SK-N-SH (cell line): Measurements from ENCODE around the gene ATN1. TPM values are rescaled to one million over a fixed set of nuclear protein-coding genes. Genes with fewer than 3 reads are reported as not detected.

ENCODE experiments used
- CTCF ChIA-PET: fragments of 300-600, 350-600 bp; formaldehyde crosslinking; extraction: SDS; loops from one replicate; lab custom pipeline; 2021; lab: Yijun Ruan, JAX
- POLR2A ChIA-PET: fragments of 350-600 bp; sonication (Branson Sonifier 250); formaldehyde crosslinking; extraction: SDS; loops from one replicate; lab custom pipeline; 2020; ENCODE audit warnings: antibody characterized with exemption, inconsistent platforms; lab: Yijun Ruan, JAX
- DNase-seq: peaks from one replicate; pipeline ENCODE4 v3.0.0; 2012
- H2AFZ ChIP-seq: fragments of 200-600 bp; sonication (generic); 2 replicates; pipeline ENCODE4 v1.8.1; 2016; ENCODE audit warnings: antibody characterized with exemption, mild to moderate bottlenecking, low read depth
- H3F3A ChIP-seq: fragments of 200-600 bp; sonication (generic); replicated peaks from 2 replicates; pipeline ENCODE3; 2016; ENCODE audit warnings: antibody characterized with exemption, mild to moderate bottlenecking; ENCODE audit not compliant: insufficient read depth
- H3K27ac ChIP-seq, 2 experiments: fragments of 200-500 bp in 1 of 2; fragments of 200-600 bp in 1 of 2; sonication (Bioruptor generic) in 1 of 2; sonication (generic), shearing (Covaris generic) in 1 of 2; 2 replicates each; pipeline versions ENCODE4 v1.5.1 to v1.6.1; 2014 to 2016; ENCODE audit warnings: low read depth in 2 of 2, inconsistent platforms in 1 of 2, low read length in 1 of 2, mild to moderate bottlenecking in 1 of 2, mixed read lengths in 1 of 2
- H3K27me3 ChIP-seq: fragments of 200-600 bp; sonication (generic), shearing (Covaris generic); 2 replicates; pipeline ENCODE4 v1.6.1; 2016; ENCODE audit warnings: mixed run types; ENCODE audit not compliant: insufficient read depth
- H3K36me3 ChIP-seq, 2 experiments: fragments of 200-500 bp in 1 of 2; fragments of 200-600 bp in 1 of 2; sonication (Bioruptor generic) in 1 of 2; sonication (generic) in 1 of 2; replicated peaks in 1 of 2; 2 replicates each; pipeline versions ENCODE3 to v1.5.1; 2014 to 2016; ENCODE audit warnings: low read length in 1 of 2, mild to moderate bottlenecking in 1 of 2; ENCODE audit not compliant: insufficient read depth in 2 of 2, control insufficient read depth in 1 of 2
- H3K4me1 ChIP-seq, 2 experiments: fragments of 200-500 bp in 1 of 2; fragments of 200-600 bp in 1 of 2; sonication (Bioruptor generic) in 1 of 2; sonication (generic), shearing (Covaris generic) in 1 of 2; 2 replicates each; pipeline versions ENCODE4 v1.5.1 to v1.6.1; 2014 to 2016; ENCODE audit warnings: low read depth in 1 of 2, low read length in 1 of 2, mixed run types in 1 of 2; ENCODE audit not compliant: insufficient read depth in 2 of 2, control insufficient read depth in 1 of 2
- H3K4me2 ChIP-seq: fragments of 200-600 bp; sonication (generic), shearing (Covaris generic); 2 replicates; pipeline ENCODE4 v1.6.1; 2017; ENCODE audit warnings: mixed run types
- H3K4me3 ChIP-seq, 2 experiments: fragments of 200-500 bp in 1 of 2; fragments of 200-600 bp in 1 of 2; sonication (Bioruptor generic) in 1 of 2; sonication (generic), shearing (Covaris generic) in 1 of 2; 2 replicates each; pipeline versions ENCODE4 v1.5.1 to v1.8.1; 2014 to 2016; ENCODE audit warnings: low read depth in 2 of 2, inconsistent platforms in 1 of 2, low read length in 1 of 2, mild to moderate bottlenecking in 1 of 2, mixed read lengths in 1 of 2, moderate library complexity in 1 of 2
- H3K79me2 ChIP-seq: fragments of 200-600 bp; sonication (generic); 2 replicates; pipeline ENCODE4 v1.8.1; 2017; ENCODE audit warnings: mild to moderate bottlenecking; ENCODE audit not compliant: insufficient read depth
- H3K9ac ChIP-seq: fragments of 200-600 bp; sonication (generic); 2 replicates; pipeline ENCODE4 v1.6.1; 2017; ENCODE audit warnings: mixed run types
- H3K9me2 ChIP-seq: fragments of 200-600 bp; sonication (generic); 2 replicates; pipeline ENCODE4 v1.6.1; 2017; ENCODE audit warnings: mixed run types
- H3K9me3 ChIP-seq: fragments of 200-600 bp; sonication (generic); 2 replicates; pipeline ENCODE4 v1.6.1; 2017; ENCODE audit warnings: mixed run types, mild to moderate bottlenecking, moderate library complexity
- H4K20me1 ChIP-seq: fragments of 200-600 bp; sonication (generic); 2 replicates; pipeline ENCODE4 v1.6.1; 2017; ENCODE audit warnings: mild to moderate bottlenecking, mixed run types; ENCODE audit not compliant: insufficient read depth
- CTCF ChIP-seq: fragments of 200-600 bp; sonication (generic); IDR thresholded peaks from 2 replicates; pipeline ENCODE4 v1.6.1; 2017; ENCODE audit warnings: antibody characterized with exemption, mild to moderate bottlenecking, moderate library complexity
- EP300 ChIP-seq, 2 experiments: IDR thresholded peaks; 2 replicates each; pipeline versions ENCODE4 v1.4.0 to v1.6.1; 2012; ENCODE audit warnings: borderline replicate concordance in 1 of 2, low read depth in 1 of 2, low read length in 1 of 2
- FOSL2 ChIP-seq: IDR thresholded peaks from 2 replicates; pipeline ENCODE4 v1.4.0; 2012; ENCODE audit warnings: low read depth, mild to moderate bottlenecking, moderate library complexity, borderline replicate concordance
- GABPA ChIP-seq: IDR thresholded peaks from 2 replicates; pipeline ENCODE4 v1.4.0; 2012; ENCODE audit warnings: low read depth, mild to moderate bottlenecking
- MEF2A ChIP-seq: IDR thresholded peaks from 2 replicates; pipeline ENCODE4 v1.4.0; 2012; ENCODE audit warnings: low read depth, borderline replicate concordance
- MXI1 ChIP-seq: IDR thresholded peaks from 2 replicates; pipeline ENCODE4 v1.6.1; 2012; ENCODE audit warnings: mild to moderate bottlenecking, low read depth, low read length, improper control_type of control experiment
- NFIC ChIP-seq: IDR thresholded peaks from 2 replicates; pipeline ENCODE4 v1.4.0; 2012; ENCODE audit warnings: borderline replicate concordance
- NRF1 ChIP-seq: IDR thresholded peaks from 2 replicates; pipeline ENCODE4 v1.6.1; 2012; ENCODE audit warnings: low read depth, mild to moderate bottlenecking, low read length
- POLR2AphosphoS5 ChIP-seq: IDR thresholded peaks from 2 replicates; pipeline ENCODE4 v1.6.1; 2012; ENCODE audit warnings: low read depth, low read length
- RCOR1 ChIP-seq: fragments of 150-350 bp; IDR thresholded peaks from 2 replicates; pipeline ENCODE4 v1.6.1; 2017; ENCODE audit warnings: antibody characterized with exemption, low read length
- RXRA ChIP-seq: IDR thresholded peaks from 2 replicates; pipeline ENCODE4 v1.4.0; 2012; ENCODE audit warnings: low read depth, mild to moderate bottlenecking, borderline replicate concordance
- SIN3A ChIP-seq: IDR thresholded peaks from 2 replicates; pipeline ENCODE4 v1.6.1; 2012; ENCODE audit warnings: low read depth, mild to moderate bottlenecking, low read length, moderate library complexity, borderline replicate concordance
- TAF1 ChIP-seq: IDR thresholded peaks from 2 replicates; pipeline ENCODE4 v1.6.1; 2012; ENCODE audit warnings: low read depth, mild to moderate bottlenecking, low read length, moderate library complexity, borderline replicate concordance
- TCF12 ChIP-seq: IDR thresholded peaks from 2 replicates; pipeline ENCODE4 v1.4.0; 2012
- TEAD4 ChIP-seq: IDR thresholded peaks from 2 replicates; pipeline ENCODE4 v1.4.0; 2012; ENCODE audit warnings: mild to moderate bottlenecking, borderline replicate concordance; ENCODE audit not compliant: insufficient read depth
- YY1 ChIP-seq: IDR thresholded peaks from 2 replicates; pipeline ENCODE4 v1.4.0; 2012; ENCODE audit warnings: low read depth, mild to moderate bottlenecking
- WGBS: methylation state at CpG from one replicate; pipeline ENCODE4 v1.1.6; 2017; ENCODE audit warnings: low lambda C conversion rate; 5-methylcytosine and 5-hydroxymethylcytosine counted together
- polyA plus RNA-seq, 3 experiments: library from polyadenylated mRNA; depleted of rRNA; stranded (reverse); fragments of >200 nt; gene quantifications; 2 replicates each; pipeline ENCODE4 v1.2.3, GENCODE V29; 2012
- TF ChIP-seq, protein P1 (sequence below): fragments of 150-350 bp; IDR thresholded peaks from 2 replicates; pipeline ENCODE4 v1.6.1; 2017; ENCODE audit warnings: antibody characterized with exemption, low read length, low read depth, borderline replicate concordance

ATN1 gene
- polyA plus RNA-seq, 1 of the 3 experiments (the other 2 are of a cell fraction): 29.3 TPM

GRCh38 chr12:6947615-6948014 is 19.9 kb downstream of the ATN1 start:
- no peaks in the 10 kb centered on the region for H3K9me2 ChIP-seq
- peaks cover 6 to 13% of the 10 kb centered on the region in 2 experiments; a peak in 3 of 4 replicates for H3K4me1 ChIP-seq
- H3K36me3 ChIP-seq: peaks cover 3 to 5% of the 10 kb centered on the region in 2 experiments
- TF ChIP-seq CTCF (no peak), POLR2AphosphoS5 (no peak), YY1 (no peak), SIN3A (no peak), TEAD4 (no peak), TAF1 (no peak), RCOR1 (no peak), TCF12 (no peak), RXRA (no peak), NFIC (no peak), FOSL2 (no peak), EP300 (IDR thresholded peaks at IDR 0.05; ENCODE audit: borderline replicate concordance in 1 of 2, low read depth in 1 of 2, low read length in 1 of 2) (no peak), MEF2A (no peak), NRF1 (no peak), GABPA (no peak), MXI1 (no peak)
- TF ChIP-seq, protein P1, sequence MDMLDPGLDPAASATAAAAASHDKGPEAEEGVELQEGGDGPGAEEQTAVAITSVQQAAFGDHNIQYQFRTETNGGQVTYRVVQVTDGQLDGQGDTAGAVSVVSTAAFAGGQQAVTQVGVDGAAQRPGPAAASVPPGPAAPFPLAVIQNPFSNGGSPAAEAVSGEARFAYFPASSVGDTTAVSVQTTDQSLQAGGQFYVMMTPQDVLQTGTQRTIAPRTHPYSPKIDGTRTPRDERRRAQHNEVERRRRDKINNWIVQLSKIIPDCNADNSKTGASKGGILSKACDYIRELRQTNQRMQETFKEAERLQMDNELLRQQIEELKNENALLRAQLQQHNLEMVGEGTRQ: no peak
- WGBS: 95% methylated on average over 8 of the region's 8 CpGs
- H3K4me3 ChIP-seq: no peak overlapping the region
- no peak overlapping the region for H3K27ac ChIP-seq
- POLR2A ChIA-PET: interaction anchor here (1.1 to 4.6 kb wide), 2 partner anchors 10 to 16 kb away, joined by 3 to 62 read pairs; no protein-coding TSS in a partner anchor
- peaks cover 10% of the 10 kb centered on the region; the same call in 1 of the 2 replicates for H3K79me2 ChIP-seq
- no peak overlapping the region for H2AFZ ChIP-seq
- H3F3A ChIP-seq: peaks cover 23% of the 10 kb centered on the region
- no peak overlapping the region for H3K9ac ChIP-seq
- H3K4me2 ChIP-seq: no peak overlapping the region
- H3K9me3 ChIP-seq: no peaks in the 10 kb centered on the region
- no peak for DNase-seq
- H4K20me1 ChIP-seq: no peaks in the 10 kb centered on the region
- no peaks in the 10 kb centered on the region for H3K27me3 ChIP-seq
- CTCF ChIA-PET: interaction anchor here (1.7 to 6.5 kb wide), 5 partner anchors 10 to 166 kb away, joined by 5 to 114 read pairs (median 10); partner anchors contain the start of gene C1RL
